ENCODE measurements around the gene CAMTA1.

CAMTA1 gene

GRCh38 chr1:7576946-7577657 is 791.8 kb downstream of the CAMTA1 start:
- no peak for DNase-seq (ENCODE audit: low read depth)

GRCh38 chr1:7578206-7578605 is 793.0 kb downstream of the CAMTA1 start:
- DNase-seq (ENCODE audit: low read depth): no peak

- no peak for DNase-seq (ENCODE audit: low read depth)
Observed at GRCh38 chr1:7579016-7579415, 793.8 kb downstream of the CAMTA1 start.

- no peak for DNase-seq (ENCODE audit: low read depth)
Observed at GRCh38 chr1:7579831-7580804, 794.9 kb downstream of the CAMTA1 start.

GRCh38 chr1:7580923-7581753 is 795.9 kb downstream of the CAMTA1 start:
- no peak for DNase-seq (ENCODE audit: low read depth)

- no peak for DNase-seq (ENCODE audit: low read depth)
Observed at GRCh38 chr1:7581754-7582459, 796.7 kb downstream of the CAMTA1 start.

- DNase-seq (ENCODE audit: low read depth): no peak
Observed at GRCh38 chr1:7582460-7582972, 797.3 kb downstream of the CAMTA1 start.

- no peak for DNase-seq (ENCODE audit: low read depth)
Observed at GRCh38 chr1:7583291-7584096, 798.2 kb downstream of the CAMTA1 start.

GRCh38 chr1:7584157-7584556 is 798.9 kb downstream of the CAMTA1 start:
- DNase-seq (ENCODE audit: low read depth): no peak

GRCh38 chr1:7584643-7585042 is 799.4 kb downstream of the CAMTA1 start:
- no peak for DNase-seq (ENCODE audit: low read depth)

GRCh38 chr1:7585216-7585907 is 800.1 kb downstream of the CAMTA1 start:
- DNase-seq (ENCODE audit: low read depth): no peak

- no peak for DNase-seq (ENCODE audit: low read depth)
Observed at GRCh38 chr1:7586031-7586941, 801.0 kb downstream of the CAMTA1 start.

GRCh38 chr1:7587108-7587772 is 802.0 kb downstream of the CAMTA1 start:
- DNase-seq (ENCODE audit: low read depth): no peak

- no peak for DNase-seq (ENCODE audit: low read depth)
Observed at GRCh38 chr1:7587773-7588456, 802.7 kb downstream of the CAMTA1 start.

- DNase-seq (ENCODE audit: low read depth): no peak
Observed at GRCh38 chr1:7588457-7588827, 803.2 kb downstream of the CAMTA1 start.

- DNase-seq (ENCODE audit: low read depth): no peak
Observed at GRCh38 chr1:7589080-7589735, 804.0 kb downstream of the CAMTA1 start.

GRCh38 chr1:7589774-7590425 is 804.6 kb downstream of the CAMTA1 start:
- DNase-seq (ENCODE audit: low read depth): no peak
